HepG2 (cell line): ENCODE results near the gene CGA. TPM values are rescaled to one million over a fixed set of nuclear protein-coding genes. Genes with fewer than 3 reads are reported as not detected.
A peak's percentile ranks its signal among the peaks of the same experiment; 100 is the strongest.

Source experiments
- ATAC-seq: fragments of 200-7000 bp; cut with Tn5 transposase; 3 replicates; pipeline ENCODE4 v1.9.1; 2020; ENCODE audit warnings: mild to moderate bottlenecking, moderate library complexity
- Bru-seq: library from RNA; stranded (reverse); fragments of 400-500 nt; gene quantifications from one replicate; lab custom pipeline; 2021; lab: Mats Ljungman, UMichigan
- BruChase-seq, 2 experiments: library from RNA; stranded (reverse); fragments of 400-500 nt; gene quantifications; one replicate each; lab custom pipeline; 2021; lab: Mats Ljungman, UMichigan
- BruUV-seq: library from RNA; stranded (reverse); fragments of 400-500 nt; replicated peaks from 2 replicates; lab custom pipeline; 2021; lab: Mats Ljungman, UMichigan
- CTCF ChIA-PET: fragments of 300-600 bp; formaldehyde crosslinking; extraction: SDS; loops from one replicate; lab custom pipeline; 2021; ENCODE audit warnings: low total read pairs, inconsistent platforms, low intra/inter-chr PET ratio; lab: Yijun Ruan, JAX
- POLR2A ChIA-PET: fragments of 350-600 bp; sonication (Branson Sonifier 250); formaldehyde crosslinking; loops from one replicate; lab custom pipeline; 2020; ENCODE audit warnings: antibody characterized with exemption, inconsistent platforms; lab: Yijun Ruan, JAX
- DNase-seq: peaks from one replicate; pipeline ENCODE4 v3.0.0-alpha.2; 2015; ENCODE audit warnings: low spot score
- FAIRE-seq: peaks from 3 replicates; lab custom pipeline; 2011; peaks lifted over from hg19 to GRCh38; lab: Jason Lieb, UNC
- H2AFZ ChIP-seq: one replicate; pipeline ENCODE4 v1.6.1; 2011; ENCODE audit warnings: low read length, inconsistent platforms
- H3K27ac ChIP-seq: fragments of 300-600 bp; 3 replicates; pipeline ENCODE4 v1.8.0; 2011; ENCODE audit warnings: mixed run types, mild to moderate bottlenecking, mixed read lengths, low read length, inconsistent platforms; ENCODE audit not compliant: insufficient read depth; ENCODE audit errors: extremely low read length
- H3K27me3 ChIP-seq, 2 experiments: fragments of 200-600 bp in 1 of 2; 2 replicates in 1 of 2; 3 replicates in 1 of 2; pipeline versions ENCODE4 v1.6.0 to v1.8.0; 2011; ENCODE audit warnings: low read length in 2 of 2, mild to moderate bottlenecking in 2 of 2, moderate library complexity in 2 of 2, inconsistent platforms in 1 of 2; ENCODE audit not compliant: insufficient read depth in 2 of 2, control insufficient read depth in 1 of 2
- H3K36me3 ChIP-seq, 2 experiments: fragments of 200-600 bp in 1 of 2; replicated peaks in 1 of 2; 2 replicates in 1 of 2; 3 replicates in 1 of 2; pipeline versions ENCODE4 v1.5.1 to v1.8.0; 2011; ENCODE audit warnings: low read length in 2 of 2, inconsistent platforms in 1 of 2; ENCODE audit not compliant: insufficient read depth in 2 of 2, control insufficient read depth in 1 of 2
- H3K4me1 ChIP-seq: 2 replicates; pipeline ENCODE4 v1.5.1; 2012; ENCODE audit warnings: low read length, inconsistent platforms; ENCODE audit not compliant: insufficient read depth
- H3K4me2 ChIP-seq: 2 replicates; pipeline ENCODE4 v1.6.0; 2011; ENCODE audit warnings: low read depth, low read length, inconsistent platforms
- H3K4me3 ChIP-seq, 3 experiments: fragments of 200-600 bp in 1 of 3; sonication (generic), shearing (Covaris generic) in 1 of 3; replicated peaks in 1 of 3; 2 replicates each; pipeline ENCODE4 v1.5.1; 2011 to 2016; ENCODE audit warnings: low read length in 3 of 3, inconsistent platforms in 2 of 3, low read depth in 2 of 3, mild to moderate bottlenecking in 2 of 3, control low read depth in 1 of 3, mixed read lengths in 1 of 3; ENCODE audit not compliant: insufficient read depth in 1 of 3
- H3K79me2 ChIP-seq: one replicate; pipeline ENCODE4 v1.6.1; 2011; ENCODE audit warnings: low read length, inconsistent platforms; ENCODE audit not compliant: insufficient read depth
- H3K9ac ChIP-seq: 2 replicates; pipeline ENCODE4 v1.6.0; 2011; ENCODE audit warnings: mild to moderate bottlenecking, low read depth, low read length, inconsistent platforms; ENCODE audit not compliant: insufficient read depth
- H3K9me3 ChIP-seq: 2 replicates; pipeline ENCODE4 v1.5.1; 2012; ENCODE audit warnings: mild to moderate bottlenecking, low read length
- H4K20me1 ChIP-seq: 2 replicates; pipeline ENCODE4 v1.6.0; 2011; ENCODE audit warnings: inconsistent platforms, mild to moderate bottlenecking, low read length, moderate library complexity; ENCODE audit not compliant: insufficient read depth
- ATF7 ChIP-seq, 2 experiments: fragments of 450-650 bp in 1 of 2; sonication (generic) in 1 of 2; formaldehyde crosslinking in 1 of 2; IDR thresholded peaks; 2 replicates each; pipeline versions ENCODE4 v1.4.0 to v1.6.1; 2016 to 2020; ENCODE audit warnings: antibody characterized with exemption in 1 of 2, mild to moderate bottlenecking in 1 of 2, missing genetic modification reagents in 1 of 2
- CREB1 ChIP-seq, 2 experiments: fragments of 450-650 bp in 1 of 2; IDR thresholded peaks; 2 replicates each; pipeline ENCODE4 v1.6.1; 2016 to 2017; ENCODE audit warnings: control low read depth in 1 of 2, mild to moderate bottlenecking in 1 of 2, missing compliant biosample characterization in 1 of 2, missing genetic modification characterization in 1 of 2
- HNRNPK ChIP-seq: fragments of 200-400 bp; formaldehyde crosslinking; IDR thresholded peaks from 2 replicates; pipeline ENCODE4 v1.6.1; 2018; ENCODE audit warnings: low read length, low read depth, moderate library complexity, mild to moderate bottlenecking; ENCODE audit not compliant: poor library complexity, severe bottlenecking
- WGBS: methylation state at CpG from one replicate; pipeline ENCODE4 v1.1.6; 2017; ENCODE audit warnings: low lambda C conversion rate; 5-methylcytosine and 5-hydroxymethylcytosine counted together
- in situ Hi-C: cut with HindIII; loops from 2 replicates; pipeline ENCODE4 v1.10.0; 2017; ENCODE audit warnings: low pct_unique_long_range_greater_than_20kb; ENCODE audit not compliant: extremely low pct_ligation_motif_present
- intact Hi-C: fragments of 100-400 bp; cut with micrococcal nuclease; formaldehyde crosslinking; loops from one replicate; pipeline ENCODE4 v1.10.0; 2022; ENCODE audit not compliant: unreplicated experiment
- long read RNA-seq, 2 experiments: library from RNA in 1 of 2; library from polyadenylated mRNA in 1 of 2; stranded (forward) in 1 of 2; unstranded in 1 of 2; transcript quantifications; one replicate each; pipeline ENCODE4 v2.0.0, GENCODE V29; 2019 to 2022
- polyA minus RNA-seq, 3 experiments: library from RNA; depleted of rRNA, polyadenylated mRNA; stranded (reverse); fragments of >200 nt; gene quantifications; 2 replicates each; pipeline ENCODE4 v1.2.3, GENCODE V29; 2011; ENCODE audit warnings: low replicate concordance in 1 of 3
- polyA plus RNA-seq, 8 experiments: library from polyadenylated mRNA; depleted of rRNA in 3 of 8; stranded (reverse) in 7 of 8; unstranded in 1 of 8; fragments of >200 nt; fragmentation: Illumina TruSeq in 4 of 8; extraction: Trizol in 4 of 8; gene quantifications; 2 replicates each; pipeline versions ENCODE4 v1.2.1 to v1.2.3, GENCODE V29; 2011 to 2016; ENCODE audit warnings: low read depth in 4 of 8, missing spikeins in 1 of 8, mixed read lengths in 1 of 8; ENCODE audit not compliant: insufficient read depth in 1 of 8
- total RNA-seq, 5 experiments: library from RNA; depleted of rRNA; stranded (reverse); fragments of >200 nt; fragmentation: Illumina TruSeq; extraction: Trizol; gene quantifications; 2 replicates each; pipeline ENCODE4 v1.2.3, GENCODE V29; 2016; ENCODE audit warnings: low read depth in 1 of 5
- TF ChIP-seq, protein P1 (sequence below): sonication (generic); formaldehyde crosslinking; IDR thresholded peaks from 2 replicates; pipeline ENCODE4 v1.4.0; 2020; ENCODE audit warnings: mild to moderate bottlenecking, missing genetic modification reagents, borderline replicate concordance

The CGA gene
- total RNA-seq (2016; rRNA removed; fragmentation: Illumina TruSeq; extraction: Trizol) (not detected in 2 replicates), polyA plus RNA-seq (2011; rRNA removed) (0.09 TPM in 1 of 2 replicates, not detected in the other), polyA minus RNA-seq (2011; rRNA and poly(A)+ RNA removed; ENCODE audit: low replicate concordance) (121 TPM in 1 of 2 replicates, not detected in the other), Bru-seq, nascent RNA (not detected), BruChase-seq, experiment 1, labeled RNA remaining after a 6-hour chase (not detected), BruChase-seq, experiment 2, labeled RNA remaining after a 2-hour chase (not detected)
- total RNA-seq (2016; cell fraction: cytosol; rRNA removed; fragmentation: Illumina TruSeq; extraction: Trizol; ENCODE audit: low read depth): not detected in 2 replicates
- total RNA-seq (2016; cell fraction: insoluble cytoplasmic fraction; rRNA removed; fragmentation: Illumina TruSeq; extraction: Trizol): not detected in 2 replicates
- total RNA-seq (2016; cell fraction: membrane; rRNA removed; fragmentation: Illumina TruSeq; extraction: Trizol): not detected in 2 replicates
- not detected in 2 replicates for total RNA-seq (2016; cell fraction: nucleus; rRNA removed; fragmentation: Illumina TruSeq; extraction: Trizol)
- 0.09 and 0.15 TPM in 2 replicates for polyA plus RNA-seq (2011; cell fraction: cytosol; rRNA removed)
- polyA plus RNA-seq (2011; cell fraction: nucleus; rRNA removed): not detected in 2 replicates
- polyA plus RNA-seq (2012): not detected in 2 replicates
- polyA plus RNA-seq (2016; cell fraction: cytosol; fragmentation: Illumina TruSeq; extraction: Trizol; ENCODE audit: low read depth): not detected in 2 replicates
- not detected in 2 replicates for polyA plus RNA-seq (2016; cell fraction: insoluble cytoplasmic fraction; fragmentation: Illumina TruSeq; extraction: Trizol; ENCODE audit: low read depth)
- not detected in 2 replicates for polyA plus RNA-seq (2016; cell fraction: membrane; fragmentation: Illumina TruSeq; extraction: Trizol; ENCODE audit: low read depth)
- not detected in 2 replicates for polyA plus RNA-seq (2016; cell fraction: nucleus; fragmentation: Illumina TruSeq; extraction: Trizol; ENCODE audit: insufficient read depth, low read depth)
- polyA minus RNA-seq (2011; cell fraction: cytosol; rRNA and poly(A)+ RNA removed): 6.1 and 9.6 TPM in 2 replicates
- polyA minus RNA-seq (2011; cell fraction: nucleus; rRNA and poly(A)+ RNA removed): 1.7 and 5.0 TPM in 2 replicates
- long read RNA-seq, experiment 1: 0 reads
- long read RNA-seq, experiment 2: 0 reads

GRCh38 chr6:87095087-87095509, at the start of gene CGA:
Gene CGA, minus strand, starts transcription at chr6:87095106. Its CDS starts 6,906 bp downstream, at chr6:87088200.
- no peak for FAIRE-seq
- Histone ChIP-seq H4K20me1 (no peaks in the 10 kb centered on the region), H3K27ac (no peak within 1 kb of the TSS)
- WGBS: 24% methylated on average over 6 of the region's 6 CpGs
- no peak for DNase-seq
- CTCF ChIA-PET: no interaction called here
- no peak for TF ChIP-seq HNRNPK
- TF ChIP-seq CREB1 (IDR thresholded peaks at IDR 0.05): peak; percentile 89
- TF ChIP-seq CREB1 (CRISPR knock-in tag; IDR thresholded peaks at IDR 0.05): no peak
- peak; percentile 90 for TF ChIP-seq ATF7 (IDR thresholded peaks at IDR 0.05)
- no peak for TF ChIP-seq ATF7 (CRISPR knock-in tag; IDR thresholded peaks at IDR 0.05)
- TF ChIP-seq, protein P1, sequence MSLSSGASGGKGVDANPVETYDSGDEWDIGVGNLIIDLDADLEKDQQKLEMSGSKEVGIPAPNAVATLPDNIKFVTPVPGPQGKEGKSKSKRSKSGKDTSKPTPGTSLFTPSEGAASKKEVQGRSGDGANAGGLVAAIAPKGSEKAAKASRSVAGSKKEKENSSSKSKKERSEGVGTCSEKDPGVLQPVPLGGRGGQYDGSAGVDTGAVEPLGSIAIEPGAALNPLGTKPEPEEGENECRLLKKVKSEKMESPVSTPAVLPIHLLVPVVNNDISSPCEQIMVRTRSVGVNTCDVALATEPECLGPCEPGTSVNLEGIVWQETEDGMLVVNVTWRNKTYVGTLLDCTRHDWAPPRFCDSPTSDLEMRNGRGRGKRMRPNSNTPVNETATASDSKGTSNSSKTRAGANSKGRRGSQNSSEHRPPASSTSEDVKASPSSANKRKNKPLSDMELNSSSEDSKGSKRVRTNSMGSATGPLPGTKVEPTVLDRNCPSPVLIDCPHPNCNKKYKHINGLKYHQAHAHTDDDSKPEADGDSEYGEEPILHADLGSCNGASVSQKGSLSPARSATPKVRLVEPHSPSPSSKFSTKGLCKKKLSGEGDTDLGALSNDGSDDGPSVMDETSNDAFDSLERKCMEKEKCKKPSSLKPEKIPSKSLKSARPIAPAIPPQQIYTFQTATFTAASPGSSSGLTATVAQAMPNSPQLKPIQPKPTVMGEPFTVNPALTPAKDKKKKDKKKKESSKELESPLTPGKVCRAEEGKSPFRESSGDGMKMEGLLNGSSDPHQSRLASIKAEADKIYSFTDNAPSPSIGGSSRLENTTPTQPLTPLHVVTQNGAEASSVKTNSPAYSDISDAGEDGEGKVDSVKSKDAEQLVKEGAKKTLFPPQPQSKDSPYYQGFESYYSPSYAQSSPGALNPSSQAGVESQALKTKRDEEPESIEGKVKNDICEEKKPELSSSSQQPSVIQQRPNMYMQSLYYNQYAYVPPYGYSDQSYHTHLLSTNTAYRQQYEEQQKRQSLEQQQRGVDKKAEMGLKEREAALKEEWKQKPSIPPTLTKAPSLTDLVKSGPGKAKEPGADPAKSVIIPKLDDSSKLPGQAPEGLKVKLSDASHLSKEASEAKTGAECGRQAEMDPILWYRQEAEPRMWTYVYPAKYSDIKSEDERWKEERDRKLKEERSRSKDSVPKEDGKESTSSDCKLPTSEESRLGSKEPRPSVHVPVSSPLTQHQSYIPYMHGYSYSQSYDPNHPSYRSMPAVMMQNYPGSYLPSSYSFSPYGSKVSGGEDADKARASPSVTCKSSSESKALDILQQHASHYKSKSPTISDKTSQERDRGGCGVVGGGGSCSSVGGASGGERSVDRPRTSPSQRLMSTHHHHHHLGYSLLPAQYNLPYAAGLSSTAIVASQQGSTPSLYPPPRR: no peak
- TF ChIP-seq, all 625 proteins: peak for 2
- Histone ChIP-seq H3K36me3 (no peaks in the 10 kb centered on the region), H3K9me3 (no peaks in the 10 kb centered on the region), H3K9ac (no peak within 1 kb of the TSS), H3K27me3 (0 out of 5 replicates have a peak, but pooled peaks cover 0 to 3% of the 10 kb centered on the region in 2 experiments), H3K4me3 (no peak within 1 kb of the TSS), H3K4me2 (no peak within 1 kb of the TSS), H2AFZ (no peak within 1 kb of the TSS), H3K4me1 (peaks cover 14% of the 10 kb centered on the region), H3K79me2 (no peaks in the 10 kb centered on the region)
- ATAC-seq: no peak
- POLR2A ChIA-PET: no interaction called here
- in situ Hi-C loops: no loop called here
- intact Hi-C loops: no loop called here
- no TSS peak for BruUV-seq
